ENCODE results near the gene CCDC12.

The CCDC12 gene

GRCh38 chr3:46995901-46996562 is 19.5 kb upstream of the CCDC12 start:
- no peak for DNase-seq

DNA sequence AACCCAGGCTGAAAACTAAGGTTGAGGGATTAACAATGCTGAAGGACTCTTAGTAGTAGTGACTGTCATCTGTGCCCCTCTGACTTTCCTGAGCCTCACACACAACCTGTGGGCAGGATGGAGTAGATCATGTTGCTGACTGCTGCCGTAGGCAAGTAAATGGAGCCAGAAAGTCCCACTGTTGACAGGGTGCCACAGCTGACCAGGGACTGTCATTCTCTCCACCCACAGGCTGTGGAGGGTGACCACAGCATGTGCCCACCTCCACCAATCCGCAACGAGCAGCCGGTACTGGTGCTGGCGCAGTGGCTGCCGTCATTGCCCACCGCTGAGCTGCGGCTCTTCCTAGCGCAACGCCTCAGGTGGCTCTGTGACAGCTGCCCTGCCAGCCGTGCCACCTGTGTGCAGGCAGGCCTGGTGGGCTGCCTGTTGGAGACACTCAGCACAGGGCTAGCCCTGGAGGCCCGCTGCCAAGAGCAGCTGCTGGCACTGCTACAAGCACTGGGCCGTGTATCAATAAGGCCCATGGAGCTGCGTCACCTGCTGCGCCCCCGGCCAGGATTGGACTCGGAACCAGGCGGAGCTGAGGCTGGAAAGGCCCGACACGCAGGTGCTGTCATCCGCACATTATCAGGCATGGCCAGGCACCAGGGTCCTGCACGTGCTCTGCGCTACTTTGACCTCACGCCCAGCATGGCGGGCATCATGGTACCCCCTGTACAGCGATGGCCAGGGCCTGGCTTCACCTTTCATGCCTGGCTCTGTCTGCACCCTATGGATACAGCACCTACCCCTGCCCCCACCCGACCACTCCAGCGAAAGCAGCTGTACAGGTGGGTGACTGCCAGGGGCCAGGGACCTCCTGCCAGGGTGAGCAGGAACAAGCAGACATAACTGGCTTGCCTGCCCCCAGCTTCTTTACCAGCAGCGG is 18.5 kb upstream of the CCDC12 start:
- no peak for DNase-seq

DNA sequence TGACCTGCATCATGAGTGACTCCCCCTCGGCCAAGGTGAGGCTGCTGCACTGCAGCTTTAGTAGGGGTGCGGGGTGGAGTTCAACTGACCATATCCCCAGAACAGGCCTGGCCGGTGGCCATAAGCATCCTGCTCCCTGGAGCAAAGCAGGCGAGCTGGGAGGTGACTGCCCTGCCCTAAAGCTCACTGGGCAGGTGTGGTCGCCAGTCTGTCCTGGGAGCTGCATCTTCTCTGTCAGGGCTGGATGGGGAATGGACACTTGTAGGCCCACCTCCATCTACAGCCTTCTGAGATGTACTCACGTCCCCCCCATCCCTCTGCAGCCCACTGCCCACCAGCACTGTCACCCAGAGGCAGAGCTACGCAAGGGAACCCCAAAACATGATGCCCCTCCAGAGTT is 17.4 kb upstream of the CCDC12 start:
- DNase-seq = no peak

- DNase-seq = no peak
Observed at GRCh38 chr3:46993292-46993691, 16.7 kb upstream of the CCDC12 start.

DNA sequence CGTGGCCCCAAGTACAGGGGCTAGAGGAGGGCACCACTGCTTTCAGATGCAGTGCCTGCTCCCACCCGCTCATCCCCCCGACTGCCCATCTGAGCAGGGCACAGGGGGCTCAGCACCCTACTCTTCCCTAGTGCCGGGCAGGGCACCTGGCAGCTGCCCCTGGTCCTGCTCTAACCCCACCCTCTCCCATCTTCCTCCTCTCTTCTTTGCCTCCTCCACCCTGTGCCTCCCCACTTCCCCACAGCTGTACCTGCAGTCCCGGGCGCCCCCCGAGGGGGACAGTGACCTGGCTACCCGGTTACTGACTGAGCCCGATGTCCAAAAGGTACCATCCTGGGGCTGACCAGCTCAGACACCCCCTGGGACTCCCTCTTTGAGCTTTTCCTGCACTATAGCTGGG is 15.7 kb upstream of the CCDC12 start:
- DNase-seq = no peak

DNA sequence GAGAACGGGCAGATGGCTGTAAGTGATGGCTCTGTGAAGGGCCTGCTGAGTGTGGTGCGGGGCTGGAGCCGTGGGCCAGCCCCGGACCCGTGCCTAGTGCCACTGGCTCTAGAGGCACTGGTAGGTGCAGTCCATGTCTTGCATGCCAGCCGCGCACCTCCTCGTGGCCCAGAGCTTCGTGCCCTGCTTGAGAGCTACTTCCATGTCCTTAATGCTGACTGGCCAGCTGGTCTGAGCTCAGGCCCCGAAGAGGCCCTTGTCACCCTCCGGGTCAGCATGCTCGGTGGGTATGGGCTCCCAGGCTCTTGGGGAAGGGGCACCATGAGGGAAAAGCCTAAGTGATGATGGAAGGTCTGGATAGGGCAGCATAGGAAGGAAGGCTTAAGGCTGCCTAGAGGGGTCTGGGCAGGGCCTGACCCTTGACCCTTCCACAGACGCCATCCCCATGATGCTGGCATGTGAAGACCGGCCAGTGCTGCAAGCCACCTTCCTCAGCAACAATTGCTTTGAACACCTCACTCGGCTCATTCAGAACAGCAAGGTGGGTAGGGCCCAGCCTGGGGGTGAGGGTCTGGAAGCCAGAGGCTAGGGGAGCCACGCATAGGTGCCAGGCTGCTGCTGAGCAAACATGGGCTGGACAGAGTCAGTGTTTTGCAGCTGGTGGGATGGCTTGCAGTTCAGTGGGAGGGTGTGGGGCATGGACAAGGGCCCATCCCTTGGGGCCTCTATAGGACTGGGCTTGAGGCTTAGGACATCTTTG is 15.0 kb upstream of the CCDC12 start:
- DNase-seq = no peak

GRCh38 chr3:46990573-46991374 is 14.2 kb upstream of the CCDC12 start:
- DNase-seq = no peak

DNA sequence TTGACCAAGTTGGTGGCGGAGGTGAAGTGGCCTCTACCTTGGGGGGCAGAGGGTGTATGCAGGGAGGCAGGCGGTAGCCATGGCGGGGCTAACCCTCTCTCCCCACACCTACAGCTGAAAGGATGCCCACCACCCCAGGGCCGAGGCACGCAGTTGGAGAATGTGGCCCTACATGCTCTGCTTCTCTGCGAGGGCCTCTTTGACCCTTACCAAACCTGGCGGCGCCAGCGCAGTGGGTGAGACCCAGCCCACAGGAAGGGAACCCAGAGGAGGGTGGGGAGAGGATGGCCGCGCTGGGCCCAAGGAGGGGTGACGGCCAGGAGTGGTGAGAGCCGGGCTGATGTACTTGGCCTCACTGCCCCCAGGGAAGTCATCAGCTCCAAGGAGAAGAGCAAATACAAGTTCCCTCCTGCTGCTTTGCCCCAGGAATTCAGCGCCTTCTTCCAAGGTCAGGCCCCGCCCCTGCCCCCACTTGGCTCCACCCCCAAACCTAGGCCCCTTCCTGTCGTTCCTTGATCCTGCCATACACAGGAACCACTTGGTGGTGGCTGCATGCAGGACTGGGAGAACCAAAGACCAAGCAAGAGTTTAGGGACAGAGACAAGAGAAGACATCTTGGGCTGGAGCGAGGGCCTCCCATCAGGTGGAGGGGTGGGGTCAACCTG is 12.7 kb upstream of the CCDC12 start:
- DNase-seq = no peak

- DNase-seq = no peak
Observed at GRCh38 chr3:46988616-46989015, 12.1 kb upstream of the CCDC12 start.

GRCh38 chr3:46987743-46988401 is 11.3 kb upstream of the CCDC12 start:
- DNase-seq = no peak

DNA sequence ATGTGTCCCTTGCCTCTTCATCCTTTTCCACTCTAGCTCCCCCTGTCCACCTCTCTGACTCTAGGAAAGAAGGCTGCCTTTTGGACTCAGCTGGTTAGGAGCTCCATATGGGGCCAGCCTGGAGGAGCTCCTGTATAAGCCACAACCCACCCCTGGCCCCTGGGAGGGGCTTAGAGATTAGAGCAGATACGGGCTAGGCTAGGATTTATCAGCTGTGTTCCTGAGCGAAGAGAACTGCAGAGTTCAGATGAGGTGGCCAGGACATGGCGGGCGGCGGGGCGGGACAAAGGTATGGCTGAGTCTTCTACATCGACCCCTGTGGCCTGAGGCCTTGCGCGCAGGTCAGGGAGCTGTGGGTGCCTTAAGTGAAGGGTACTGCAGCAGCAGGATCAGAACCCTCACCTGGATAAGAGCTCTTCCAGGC is 10.8 kb upstream of the CCDC12 start:
- no peak for DNase-seq

DNA sequence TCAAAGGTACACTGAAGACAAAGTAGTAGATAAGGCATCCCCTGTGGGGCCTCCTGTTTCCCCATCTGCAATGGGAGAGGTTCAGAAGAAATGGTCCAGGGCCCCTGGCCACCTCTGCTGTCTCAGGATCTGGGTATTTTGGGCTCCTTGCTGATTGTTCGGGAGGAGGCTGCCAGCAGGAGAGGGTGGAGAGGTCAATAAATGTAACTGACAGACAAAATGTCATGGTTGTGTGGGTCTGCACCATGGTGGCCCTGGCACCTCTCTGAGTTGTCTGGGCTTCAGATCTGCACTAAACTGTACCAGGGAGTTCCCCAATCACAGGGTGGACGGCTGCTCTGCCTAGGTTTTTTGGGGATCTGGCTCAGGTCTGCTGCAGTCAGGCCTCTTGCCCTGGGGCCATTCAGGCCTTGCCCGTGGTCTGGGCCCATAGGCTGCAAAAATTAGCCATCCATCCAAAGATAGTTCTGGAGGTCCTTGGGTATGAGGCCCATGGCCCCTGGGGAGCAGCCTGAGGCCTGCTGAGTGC is 10.3 kb upstream of the CCDC12 start:
- DNase-seq = no peak

DNA sequence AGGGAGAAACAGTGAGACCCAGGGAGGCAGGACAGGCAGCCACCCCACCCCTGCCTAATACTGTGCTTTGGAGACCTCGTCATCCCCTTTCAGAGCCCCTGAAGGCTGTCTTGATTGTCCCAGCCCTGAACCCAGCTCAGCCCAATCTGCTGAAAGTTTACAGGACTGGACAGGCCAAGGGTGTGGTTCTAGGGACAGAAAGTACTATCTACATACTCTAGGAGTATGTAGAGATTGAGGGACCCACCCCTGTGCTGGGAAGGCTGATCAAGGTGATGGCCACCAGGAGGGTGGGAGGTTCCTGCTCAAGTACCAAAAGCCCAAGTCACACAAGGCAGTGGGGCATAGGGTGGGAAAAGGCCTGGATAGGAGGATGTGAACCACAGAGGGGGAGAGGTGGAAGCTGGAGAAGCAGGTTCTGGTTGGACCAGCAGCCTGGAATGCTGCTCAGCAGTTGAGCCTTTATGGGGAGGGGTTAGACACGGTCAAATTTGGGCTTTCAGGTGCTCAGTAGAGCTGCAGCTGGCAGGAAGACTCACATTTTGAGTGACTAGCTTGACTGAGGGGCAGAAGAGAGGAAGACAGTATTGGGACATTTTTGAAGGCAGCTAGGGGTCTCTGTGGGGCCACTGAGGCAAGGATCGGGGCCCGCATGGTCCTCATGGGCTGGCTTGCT is 9.6 kb upstream of the CCDC12 start:
- DNase-seq = no peak

- no peak for DNase-seq
Observed at GRCh38 chr3:46985588-46985987, 9.0 kb upstream of the CCDC12 start.

DNA sequence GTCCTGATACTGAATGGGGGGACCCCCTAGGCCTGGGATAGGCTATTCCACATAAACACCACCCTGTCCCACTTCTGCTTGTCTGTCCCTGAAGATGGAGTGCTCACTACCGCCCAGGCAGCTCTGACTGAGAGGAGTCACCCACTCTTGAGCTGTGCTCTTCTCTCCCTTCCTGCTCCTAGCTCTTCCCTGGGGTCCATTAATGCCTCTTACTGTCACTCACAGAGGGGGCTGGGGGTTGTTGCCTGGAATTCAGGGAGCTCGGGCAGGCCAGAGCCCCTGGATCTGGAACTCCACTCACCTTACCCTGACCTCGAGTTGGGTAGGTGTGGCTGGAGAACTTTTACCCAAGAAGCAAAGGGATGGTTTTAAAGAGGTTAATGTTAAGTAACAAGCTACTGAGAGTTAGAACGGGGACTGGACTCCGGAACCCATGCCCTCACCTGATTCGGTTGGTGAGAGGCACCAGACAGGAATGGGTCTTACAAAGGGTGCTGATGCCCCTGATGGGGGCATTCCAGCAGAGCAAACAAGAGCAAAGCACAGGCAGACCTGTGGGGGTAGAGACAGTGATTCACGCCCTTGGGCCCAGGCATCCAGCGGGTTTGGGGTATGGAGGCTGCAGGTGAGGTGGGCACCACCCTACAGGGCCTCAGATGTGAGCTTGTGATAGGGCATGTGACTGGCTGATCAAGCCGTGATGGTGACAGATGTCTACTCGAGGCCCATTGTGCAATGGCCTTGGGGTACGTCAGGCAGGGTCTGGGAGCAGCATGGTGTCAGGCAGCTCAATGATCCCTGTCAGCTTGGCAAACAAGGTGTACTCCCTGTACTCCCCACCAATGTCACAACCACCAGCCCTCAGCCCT is 8.3 kb upstream of the CCDC12 start:
- no peak for DNase-seq

GRCh38 chr3:46982546-46982945 is 6.0 kb upstream of the CCDC12 start:
- DNase-seq = no peak

- no peak for DNase-seq
Observed at GRCh38 chr3:46981932-46982471, 5.5 kb upstream of the CCDC12 start.

- DNase-seq = no peak
Observed at GRCh38 chr3:46979958-46980497, 3.5 kb upstream of the CCDC12 start.
